IPS-18a (cell line): Measurements from ENCODE around the gene DKK2.

Experiments used
- H3K27ac ChIP-seq: one replicate; pipeline ENCODE4 v1.5.1; 2013; ENCODE audit warnings: low read length
- H3K27me3 ChIP-seq: one replicate; pipeline ENCODE4 v1.6.1; 2013; ENCODE audit warnings: mild to moderate bottlenecking, low read length; ENCODE audit not compliant: control insufficient read depth, insufficient read depth
- H3K36me3 ChIP-seq: one replicate; pipeline ENCODE4 v1.6.1; 2013; ENCODE audit warnings: low read depth, low read length; ENCODE audit not compliant: control insufficient read depth
- H3K4me1 ChIP-seq: one replicate; pipeline ENCODE4 v1.6.1; 2013; ENCODE audit warnings: low read depth, low read length; ENCODE audit not compliant: control insufficient read depth
- H3K4me3 ChIP-seq: one replicate; pipeline ENCODE4 v1.5.1; 2013; ENCODE audit warnings: low read length
- H3K9ac ChIP-seq: one replicate; pipeline ENCODE4 v1.6.1; 2013; ENCODE audit warnings: mild to moderate bottlenecking, low read length, moderate library complexity
- H3K9me3 ChIP-seq: one replicate; pipeline ENCODE4 v1.6.1; 2013; ENCODE audit warnings: low read depth, low read length; ENCODE audit not compliant: control insufficient read depth

The DKK2 gene

GRCh38 chr4:106907216-106907615, 128.9 kb downstream of the DKK2 start:
- Histone ChIP-seq H3K9ac (no peak overlapping the region), H3K27me3 (no peaks in the 10 kb centered on the region), H3K4me3 (no peak overlapping the region)

GRCh38 chr4:106906728-106907127, 129.4 kb downstream of the DKK2 start:
- no peaks in the 10 kb centered on the region for H3K9me3 ChIP-seq
- no peak overlapping the region for H3K4me3 ChIP-seq
- H3K27ac ChIP-seq = no peak overlapping the region
- H3K4me1 ChIP-seq = no peaks in the 10 kb centered on the region
- no peaks in the 10 kb centered on the region for H3K36me3 ChIP-seq
- H3K9ac ChIP-seq = no peak overlapping the region
- H3K27me3 ChIP-seq = no peaks in the 10 kb centered on the region

More at GRCh38 chr4:106907216-106907615, 128.9 kb downstream of the DKK2 start:
- Histone ChIP-seq H3K36me3 (no peaks in the 10 kb centered on the region), H3K9me3 (no peaks in the 10 kb centered on the region), H3K27ac (no peak overlapping the region), H3K4me1 (no peaks in the 10 kb centered on the region)

GRCh38 chr4:106898621-106899230, 137.4 kb downstream of the DKK2 start:
- H3K9me3 ChIP-seq = peaks cover 2% of the 10 kb centered on the region
- no peak overlapping the region for H3K27ac ChIP-seq
- H3K9ac ChIP-seq = no peak overlapping the region
- H3K4me3 ChIP-seq = no peak overlapping the region
- no peaks in the 10 kb centered on the region for H3K36me3 ChIP-seq
- no peaks in the 10 kb centered on the region for H3K27me3 ChIP-seq
- no peaks in the 10 kb centered on the region for H3K4me1 ChIP-seq

GRCh38 chr4:106893903-106894302, 142.2 kb downstream of the DKK2 start:
- Histone ChIP-seq H3K4me3 (no peak overlapping the region), H3K27me3 (no peaks in the 10 kb centered on the region), H3K9ac (no peak overlapping the region), H3K4me1 (no peaks in the 10 kb centered on the region), H3K27ac (no peak overlapping the region), H3K36me3 (no peaks in the 10 kb centered on the region), H3K9me3 (peaks cover 2% of the 10 kb centered on the region)

GRCh38 chr4:106893395-106893881, 142.7 kb downstream of the DKK2 start:
- Histone ChIP-seq H3K36me3 (no peaks in the 10 kb centered on the region), H3K27me3 (no peaks in the 10 kb centered on the region), H3K9ac (no peak overlapping the region), H3K4me1 (no peaks in the 10 kb centered on the region), H3K9me3 (peaks cover 2% of the 10 kb centered on the region), H3K4me3 (no peak overlapping the region), H3K27ac (no peak overlapping the region)

- no peaks in the 10 kb centered on the region for H3K4me1 ChIP-seq
- H3K27ac ChIP-seq = no peak overlapping the region
- H3K4me3 ChIP-seq = no peak overlapping the region
- H3K9me3 ChIP-seq = peaks cover 2% of the 10 kb centered on the region
- H3K36me3 ChIP-seq = no peaks in the 10 kb centered on the region
- no peaks in the 10 kb centered on the region for H3K27me3 ChIP-seq
- H3K9ac ChIP-seq = no peak overlapping the region
Observed at GRCh38 chr4:106892786-106893185, 143.3 kb downstream of the DKK2 start.

GRCh38 chr4:106875340-106875739, 160.8 kb downstream of the DKK2 start:
- no peak overlapping the region for H3K9ac ChIP-seq
- no peak overlapping the region for H3K27ac ChIP-seq
- no peaks in the 10 kb centered on the region for H3K27me3 ChIP-seq
- no peak overlapping the region for H3K4me3 ChIP-seq
- no peaks in the 10 kb centered on the region for H3K36me3 ChIP-seq
- no peaks in the 10 kb centered on the region for H3K9me3 ChIP-seq
- H3K4me1 ChIP-seq = no peaks in the 10 kb centered on the region
